COLO829 (cell line): ENCODE data around the gene DNAH10.

ENCODE experiments used
- DNase-seq: peaks from one replicate; pipeline ENCODE4 v3.0.0; 2012; ENCODE audit warnings: low spot score

Gene DNAH10

DNA sequence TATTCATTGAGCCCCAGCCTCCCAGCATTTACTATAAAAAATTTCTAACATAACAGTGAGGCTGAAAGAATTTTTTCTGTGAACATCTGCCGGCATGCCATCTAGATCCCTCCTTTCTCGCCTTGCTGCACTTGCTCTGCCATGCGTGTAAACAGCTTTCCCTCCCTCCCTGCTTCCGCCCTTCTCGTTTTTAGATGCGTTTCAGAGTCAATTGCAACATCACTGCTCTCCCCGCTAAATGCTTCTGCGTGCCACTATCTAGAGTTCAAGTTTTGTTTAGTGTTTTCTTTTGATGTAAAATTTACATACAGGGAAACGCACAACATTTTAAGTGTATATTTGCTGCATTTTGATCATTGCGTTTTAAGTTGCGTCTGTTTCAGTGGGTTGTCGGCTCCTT, 126.9 kb downstream of the DNAH10 start:
- DNase-seq: no peak

DNA sequence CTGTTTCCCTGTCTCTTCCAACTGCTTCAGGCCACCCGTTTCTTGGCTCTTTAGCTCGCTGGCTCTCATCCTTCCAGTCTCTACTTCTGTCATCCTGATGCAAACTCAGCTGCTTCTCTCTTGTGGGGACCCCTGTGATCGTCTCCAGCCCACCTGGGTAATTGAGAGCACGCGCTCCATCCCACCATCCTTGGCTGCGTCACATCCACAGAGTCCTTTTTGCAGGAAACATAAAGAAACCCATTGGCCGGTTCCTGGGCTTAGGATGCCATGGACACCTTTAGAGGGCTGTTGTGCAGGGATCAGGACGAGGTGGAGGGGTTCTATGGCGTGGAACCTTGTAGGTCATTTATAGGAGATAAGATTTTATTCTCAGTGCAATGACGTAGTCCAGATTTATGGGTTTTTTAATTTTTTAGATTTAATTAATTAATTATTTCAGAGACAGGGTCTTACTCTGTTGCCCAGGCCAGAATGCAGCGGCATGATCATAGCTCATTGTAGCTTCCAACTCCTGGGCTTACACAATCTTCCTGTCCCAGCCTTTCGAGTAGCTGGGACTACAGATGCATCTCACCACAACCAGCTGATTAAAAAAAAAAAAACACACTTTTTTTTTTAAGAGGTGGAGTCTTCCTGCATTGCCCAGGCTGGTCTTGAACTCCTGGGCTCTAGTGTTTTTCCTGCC, 127.9 kb downstream of the DNAH10 start:
- no peak for DNase-seq

DNA sequence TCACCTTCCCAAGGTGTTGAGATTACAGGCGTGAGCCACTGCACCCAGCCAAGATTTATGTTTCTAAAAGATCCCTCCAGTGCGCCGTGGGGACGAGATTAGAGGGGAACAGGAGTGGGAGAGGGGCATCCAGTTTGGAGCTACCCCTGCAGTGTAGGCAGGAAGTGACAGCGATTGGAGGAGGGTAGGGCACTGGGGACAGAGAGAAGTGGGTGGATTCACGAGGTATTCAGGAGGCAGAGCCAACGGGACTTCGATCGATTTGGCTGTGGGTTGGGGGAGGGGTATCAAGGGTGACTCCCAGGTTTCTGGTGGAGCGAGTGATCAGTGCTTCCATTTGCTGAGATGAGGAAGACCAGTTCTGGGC, 128.4 kb downstream of the DNAH10 start:
- DNase-seq: no peak

GRCh38 chr12:123891011-123891410, 128.9 kb downstream of the DNAH10 start:
- no peak for DNase-seq

DNA sequence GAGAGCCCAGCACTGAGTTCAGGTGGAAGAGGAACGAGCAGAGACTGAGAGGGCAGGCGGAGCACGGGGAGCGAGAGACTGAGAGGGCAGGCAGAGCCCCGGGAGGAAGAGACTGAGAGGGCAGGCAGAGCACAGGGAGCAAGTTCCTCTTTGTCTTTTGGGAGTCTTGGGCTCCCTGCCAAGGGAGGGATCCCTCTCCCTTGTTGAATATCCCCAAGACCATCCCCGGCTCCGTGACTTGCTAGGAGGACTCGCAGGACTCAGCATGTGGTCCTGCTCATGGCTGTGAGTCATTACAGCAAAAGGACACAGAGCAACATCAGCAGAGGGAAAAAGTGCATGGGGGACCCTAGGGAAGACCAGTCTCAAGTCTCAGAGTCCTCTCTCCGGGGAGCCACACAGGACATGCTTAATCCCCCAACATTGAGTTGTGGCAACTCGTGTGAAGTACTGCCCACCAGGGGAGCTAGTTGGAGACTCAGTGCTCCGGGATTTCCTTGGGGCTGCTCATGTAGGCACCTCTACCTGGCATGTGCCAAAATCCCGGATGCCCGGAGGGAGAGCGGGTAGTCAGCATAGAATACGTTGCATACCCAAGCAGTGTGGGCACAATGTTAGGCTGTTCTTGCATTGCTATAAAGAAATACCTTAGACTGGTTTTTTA, 129.5 kb downstream of the DNAH10 start:
- DNase-seq: no peak

DNA sequence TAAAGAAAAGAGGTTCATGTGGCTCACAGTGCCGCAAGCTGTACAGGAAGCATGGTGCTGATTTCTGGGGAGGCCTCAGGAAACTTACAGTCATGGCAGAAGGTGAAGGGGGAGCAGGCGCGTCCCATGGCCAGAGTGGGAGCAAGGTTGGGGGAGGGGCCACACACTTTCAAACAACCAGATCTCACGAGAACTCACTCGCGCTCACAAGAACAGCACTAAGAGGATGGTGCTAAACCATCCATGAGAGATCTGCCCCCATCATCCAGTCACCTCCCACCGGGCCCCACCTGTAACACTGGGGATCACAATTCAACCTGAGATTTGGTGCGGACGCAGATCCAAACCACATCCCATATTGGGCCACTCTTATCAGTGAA, 130.1 kb downstream of the DNAH10 start:
- DNase-seq: no peak

DNA sequence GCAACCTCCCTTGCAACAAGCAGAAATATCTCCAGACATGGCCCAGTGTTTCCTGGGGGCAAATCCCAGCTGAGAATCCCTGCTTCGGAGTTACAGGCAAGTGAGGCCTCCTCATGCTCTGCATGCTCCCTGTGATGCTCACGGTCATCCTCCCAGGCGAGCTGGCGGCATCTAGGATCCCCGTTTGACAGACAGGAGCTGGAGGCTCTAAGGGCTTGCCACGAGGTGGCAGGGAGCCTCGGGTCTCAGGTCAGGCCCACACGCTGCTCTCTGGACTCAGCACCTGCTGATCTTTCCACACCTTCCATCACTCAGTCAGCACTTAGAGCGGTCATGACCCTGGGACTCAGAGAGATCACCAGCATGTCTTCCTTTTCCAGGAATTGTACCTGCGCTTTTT, 130.8 kb downstream of the DNAH10 start:
- no peak for DNase-seq

DNA sequence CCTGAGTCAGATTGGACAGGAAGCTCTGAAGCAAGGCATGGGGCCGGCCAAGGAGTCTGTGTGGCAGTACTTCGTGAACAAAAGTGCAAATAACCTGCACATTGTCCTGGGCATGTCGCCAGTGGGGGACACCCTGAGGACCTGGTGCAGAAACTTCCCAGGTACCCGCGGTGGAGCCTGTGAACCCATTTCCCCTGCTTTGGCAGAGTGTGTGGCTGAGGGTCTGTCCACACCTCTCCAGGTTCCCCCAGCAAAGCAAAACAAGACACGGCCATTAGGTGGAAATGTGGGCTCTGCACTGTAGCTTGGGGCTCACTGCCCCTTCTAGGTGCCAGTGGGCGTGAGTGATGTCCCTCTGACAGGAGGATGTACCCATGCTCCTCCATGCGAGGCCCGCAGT, 131.2 kb downstream of the DNAH10 start:
- no peak for DNase-seq

DNA sequence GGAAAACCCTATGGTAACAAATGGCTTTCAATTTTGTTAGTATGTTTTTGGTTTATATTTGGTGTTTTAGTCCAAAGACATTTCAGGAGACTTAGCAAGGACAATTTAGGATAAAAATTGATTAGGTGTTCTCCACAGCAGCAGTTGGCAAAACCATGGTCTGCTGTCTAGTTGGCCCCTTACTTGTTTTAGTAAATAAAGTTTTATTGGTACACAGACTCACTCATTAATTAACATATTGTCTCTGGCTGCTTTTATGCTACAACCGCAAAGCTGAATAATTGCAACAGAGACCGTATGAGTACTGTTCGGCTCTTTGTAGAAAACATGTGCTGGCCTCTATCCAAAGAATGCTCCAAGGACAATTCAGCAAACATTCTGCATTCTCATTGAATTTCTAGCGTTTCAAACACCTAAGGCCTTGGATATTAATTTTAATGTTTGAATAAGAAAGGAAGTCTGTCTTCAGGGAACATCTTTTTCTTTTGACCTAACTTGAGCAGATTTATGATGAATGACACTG, 132.8 kb downstream of the DNAH10 start:
- DNase-seq: no peak

DNA sequence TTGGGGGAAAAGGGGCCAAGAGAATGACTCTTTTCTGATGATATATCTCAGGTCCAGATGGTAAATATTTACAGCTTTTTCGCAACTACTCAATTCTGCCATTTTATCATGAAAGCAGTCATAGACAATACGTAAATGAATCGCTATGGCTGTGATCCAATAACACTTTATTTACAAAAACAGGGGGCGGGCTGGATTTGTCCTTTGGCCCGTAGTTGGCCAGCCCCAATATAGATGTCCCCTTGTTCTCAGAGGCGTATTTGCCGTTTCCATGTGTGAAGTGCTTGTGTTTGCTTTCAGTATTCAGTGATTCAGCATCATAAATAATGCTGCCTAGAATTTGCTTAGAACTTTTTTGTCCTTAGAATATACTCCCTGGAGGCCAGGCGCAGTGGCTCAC, 133.3 kb downstream of the DNAH10 start:
- peak; percentile 33 for DNase-seq

DNA sequence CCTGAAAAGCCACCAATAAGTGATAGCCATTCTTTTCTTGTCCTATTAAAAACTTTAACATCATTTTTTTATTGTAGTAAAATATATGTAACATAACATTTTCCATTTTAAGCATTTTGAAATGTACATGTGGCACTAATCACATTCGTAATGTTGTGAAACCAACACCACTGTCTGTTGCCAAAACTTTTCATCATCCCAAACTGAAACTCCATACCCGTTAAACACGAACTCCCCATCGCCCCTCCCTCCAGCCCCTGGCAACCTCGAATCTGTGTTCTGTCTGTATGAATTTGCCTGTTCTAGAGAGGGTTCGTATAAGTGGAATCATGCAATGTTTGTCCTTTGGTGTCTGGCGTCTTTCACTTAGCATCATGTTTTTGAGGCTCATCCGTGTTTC, 134.7 kb downstream of the DNAH10 start:
- DNase-seq: no peak

- no peak for DNase-seq
Observed at GRCh38 chr12:123897221-123897620, 135.1 kb downstream of the DNAH10 start.

- no peak for DNase-seq
Observed at GRCh38 chr12:123898673-123899072, 136.6 kb downstream of the DNAH10 start.

DNA sequence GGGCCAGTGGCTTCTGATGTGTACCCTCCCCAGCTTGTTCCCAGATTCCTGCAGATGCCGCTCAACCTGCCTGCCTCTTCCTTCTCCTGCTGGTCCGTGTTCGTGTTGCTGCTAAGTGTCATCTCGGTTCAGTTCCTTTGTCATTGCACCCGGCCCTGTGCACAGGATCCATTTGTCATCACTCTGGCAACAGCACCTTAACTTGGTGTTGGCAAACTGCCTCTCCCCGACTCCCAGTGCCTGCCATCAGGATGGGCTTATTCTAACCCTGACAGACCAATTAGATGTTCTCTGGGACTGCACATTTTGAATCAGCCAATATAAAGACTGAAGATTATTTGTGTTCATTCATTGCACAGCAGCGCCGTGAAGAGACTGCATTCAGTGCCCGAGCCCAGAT, 137.3 kb downstream of the DNAH10 start:
- no peak for DNase-seq

- no peak for DNase-seq
Observed at GRCh38 chr12:123900871-123901376, 138.8 kb downstream of the DNAH10 start.

DNA sequence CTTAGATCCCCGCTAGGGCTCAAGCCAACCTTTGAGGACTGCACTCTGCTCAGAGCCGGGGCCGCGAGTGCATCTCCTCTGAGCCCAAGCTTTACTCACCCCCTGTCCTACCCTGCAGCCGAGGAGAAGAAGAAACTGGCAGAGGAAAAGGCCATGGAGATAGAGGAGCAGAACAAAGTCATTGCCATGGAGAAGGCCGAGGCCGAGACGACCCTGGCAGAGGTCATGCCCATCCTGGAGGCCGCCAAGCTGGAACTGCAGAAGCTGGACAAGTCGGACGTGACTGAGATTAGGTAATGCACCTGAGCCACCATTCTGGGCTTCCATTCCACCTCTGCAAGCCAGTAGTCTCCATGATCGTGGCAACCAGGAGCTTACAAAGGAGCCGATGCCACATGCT, 140.7 kb downstream of the DNAH10 start:
- no peak for DNase-seq

DNA sequence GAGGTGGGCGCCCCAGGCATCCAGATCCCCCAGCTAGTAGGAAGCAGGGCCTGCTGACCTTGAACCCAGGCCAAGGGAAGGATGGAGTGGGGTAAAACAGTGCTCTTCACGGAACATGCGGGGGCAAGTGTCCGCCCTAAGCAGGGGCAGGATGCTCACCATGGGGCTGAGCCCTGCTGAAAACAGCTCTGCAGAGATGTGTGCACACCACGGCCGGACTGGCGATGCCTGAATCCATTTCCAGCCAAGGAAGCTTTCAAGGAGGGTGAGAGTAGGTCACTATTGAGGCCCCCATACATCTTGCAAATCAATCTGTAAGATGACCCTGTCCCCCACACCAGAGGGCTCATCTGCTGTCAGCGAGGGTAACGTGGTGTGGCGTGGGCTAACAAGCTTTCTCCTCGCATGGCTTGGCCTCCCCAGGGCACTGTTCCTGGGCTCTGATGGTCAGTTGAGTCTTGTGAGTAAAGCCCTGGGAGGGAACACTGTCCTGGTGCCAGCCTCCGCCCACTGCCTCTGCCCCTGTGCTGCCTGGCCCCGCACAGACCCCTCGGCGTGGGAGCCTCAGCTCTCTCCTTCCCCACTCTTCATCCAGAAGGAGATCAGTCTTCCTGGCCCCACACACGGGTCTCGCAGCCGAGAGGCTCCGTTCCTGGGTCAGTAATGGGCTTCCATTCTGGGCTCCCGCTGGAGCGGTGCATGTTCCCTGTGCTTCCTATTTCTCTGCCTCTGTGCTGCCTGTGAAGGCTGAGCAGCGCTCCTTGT, 141.4 kb downstream of the DNAH10 start:
- no peak for DNase-seq

DNA sequence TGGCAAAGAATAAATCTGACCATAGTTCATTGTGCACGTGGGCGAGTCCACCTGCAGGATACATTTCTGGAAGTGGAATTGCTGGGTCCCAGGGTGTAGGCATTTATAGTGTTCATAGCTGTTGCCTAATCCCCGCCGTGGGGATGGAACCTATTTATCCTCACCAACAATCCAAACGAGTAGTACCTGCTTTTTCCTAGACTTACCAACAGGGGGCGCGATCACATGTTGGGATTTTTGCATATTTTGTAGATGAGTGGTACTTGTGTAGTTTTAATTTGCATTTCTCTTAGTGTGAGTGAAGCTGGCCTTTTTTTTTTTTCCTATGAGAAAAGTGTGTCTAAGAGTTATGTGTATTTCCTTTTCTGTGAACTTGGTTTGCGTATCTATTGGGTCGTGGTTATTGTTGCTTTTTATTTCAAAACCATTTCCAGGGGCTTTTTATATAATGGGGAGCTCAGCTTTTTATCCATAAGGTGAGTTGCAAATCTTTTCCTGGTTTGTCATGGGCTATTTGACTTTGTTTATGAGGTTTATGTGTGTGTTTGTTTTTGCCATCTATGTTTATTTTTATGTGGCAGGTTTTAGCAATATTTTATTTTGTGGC, 143.3 kb downstream of the DNAH10 start:
- DNase-seq: peak; percentile 64

GRCh38 chr12:123906711-123907420, 144.8 kb downstream of the DNAH10 start:
- no peak for DNase-seq

DNA sequence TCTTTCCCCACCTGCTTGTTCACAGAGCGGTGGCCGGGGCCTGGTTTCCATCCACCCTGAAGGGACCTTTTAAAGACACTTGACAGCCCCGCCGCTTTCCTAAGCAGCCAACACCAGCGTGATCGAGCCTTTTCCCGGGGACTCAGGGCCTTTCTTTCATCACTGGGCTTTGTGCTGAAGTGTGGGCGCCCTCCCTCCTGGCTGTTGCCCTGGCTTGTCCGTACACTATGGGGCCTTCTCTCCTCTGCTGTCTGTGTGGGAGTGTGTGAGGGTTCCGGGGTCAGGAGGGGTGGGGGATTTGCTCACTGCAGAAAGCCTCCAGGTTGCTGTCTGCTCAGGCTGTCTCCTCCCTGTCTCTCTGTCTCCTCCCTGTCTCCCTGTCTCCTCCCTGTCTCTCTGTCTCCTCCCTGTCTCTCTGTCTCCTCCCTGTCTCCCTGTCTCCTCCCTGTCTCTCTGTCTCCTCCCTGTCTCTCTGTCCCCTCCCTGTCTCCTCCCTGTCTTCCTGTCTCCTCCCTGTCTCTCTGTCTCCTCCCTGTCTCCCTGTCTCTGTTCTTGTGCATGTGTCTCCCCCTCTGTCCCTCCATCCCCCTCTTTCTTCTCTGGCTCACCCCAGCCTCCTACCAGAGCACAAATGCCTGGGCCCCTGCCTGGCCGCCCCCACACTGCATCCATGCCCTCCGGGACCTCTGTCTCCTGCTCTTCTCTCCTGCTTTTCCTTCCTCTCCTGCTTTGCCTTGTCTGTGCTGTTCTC, 145.8 kb downstream of the DNAH10 start:
- no peak for DNase-seq
